ENCODE data around the gene STAP2. TPM values are rescaled to one million over a fixed set of nuclear protein-coding genes. Genes with fewer than 3 reads are reported as not detected.

Gene STAP2
- total and polyA plus RNA-seq, 9 of the 15 experiments (the other 6 are each of a cell fraction or from before 2014, with no cell fraction given): 1.2 to 9.8 (median 4.5) TPM

GRCh38 chr19:4337906-4338440, 654 bp downstream of the STAP2 start (continued):
- TF ChIP-seq TEAD4 (IDR thresholded peaks at IDR 0.05; ENCODE audit: low read length) (peak; percentile 58; the same call in 1 of the 2 replicates), TEAD4 (CRISPR knock-in tag; IDR thresholded peaks at IDR 0.05; ENCODE audit: borderline replicate concordance) (no peak), KLF13 (tag; IDR thresholded peaks at IDR 0.05; ENCODE audit: borderline replicate concordance, low read depth) (no peak), ZC3H11A (IDR thresholded peaks at IDR 0.05; ENCODE audit: low read depth, low read length) (no peak), ZBTB9 (CRISPR knock-in tag; IDR thresholded peaks at IDR 0.05) (no peak), ZBTB43 (CRISPR knock-in tag; IDR thresholded peaks at IDR 0.05) (no peak), PKNOX1 (IDR thresholded peaks at IDR 0.05) (peak; percentile 27; the same call in 1 of the 2 replicates), ZNF3 (CRISPR knock-in tag; IDR thresholded peaks at IDR 0.05) (no peak), CHD4 (IDR thresholded peaks at IDR 0.05; ENCODE audit: insufficient read depth, insufficient replicate concordance, low read depth, low read length, poor library complexity, severe bottlenecking) (no peak), TRIM28 (IDR thresholded peaks at IDR 0.05) (no peak), CBFA2T2 (conservative IDR thresholded peaks at IDR 0.05) (no peak), CGGBP1 (CRISPR knock-in tag; IDR thresholded peaks at IDR 0.05) (no peak), ZNF384 (IDR thresholded peaks at IDR 0.05; ENCODE audit: low read depth, low read length) (no peak), ZNF707 (CRISPR knock-in tag; conservative IDR thresholded peaks at IDR 0.05) (no peak), ZNF354B (CRISPR knock-in tag; IDR thresholded peaks at IDR 0.05) (no peak), YY1 (IDR thresholded peaks at IDR 0.05; ENCODE audit: borderline replicate concordance in 1 of 3, control insufficient read depth in 1 of 3, extremely low read depth in 1 of 3, insufficient read depth in 3 of 3, insufficient read length in 1 of 3, insufficient replicate concordance in 2 of 3, low read depth in 1 of 3, low read length in 2 of 3) (peak in 1 of 3 experiments; percentile 11), POLR2AphosphoS2 (IDR thresholded peaks at IDR 0.05; ENCODE audit: low read length) (no peak), KLF16 (IDR thresholded peaks at IDR 0.05) (no peak), SNRNP70 (optimal IDR thresholded peaks at IDR 0.05; ENCODE audit: low read depth, low read length) (no peak), ZNF282 (CRISPR knock-in tag; IDR thresholded peaks at IDR 0.05) (no peak), TARDBP (IDR thresholded peaks at IDR 0.05) (no peak)
- TF ChIP-seq, protein P1, sequence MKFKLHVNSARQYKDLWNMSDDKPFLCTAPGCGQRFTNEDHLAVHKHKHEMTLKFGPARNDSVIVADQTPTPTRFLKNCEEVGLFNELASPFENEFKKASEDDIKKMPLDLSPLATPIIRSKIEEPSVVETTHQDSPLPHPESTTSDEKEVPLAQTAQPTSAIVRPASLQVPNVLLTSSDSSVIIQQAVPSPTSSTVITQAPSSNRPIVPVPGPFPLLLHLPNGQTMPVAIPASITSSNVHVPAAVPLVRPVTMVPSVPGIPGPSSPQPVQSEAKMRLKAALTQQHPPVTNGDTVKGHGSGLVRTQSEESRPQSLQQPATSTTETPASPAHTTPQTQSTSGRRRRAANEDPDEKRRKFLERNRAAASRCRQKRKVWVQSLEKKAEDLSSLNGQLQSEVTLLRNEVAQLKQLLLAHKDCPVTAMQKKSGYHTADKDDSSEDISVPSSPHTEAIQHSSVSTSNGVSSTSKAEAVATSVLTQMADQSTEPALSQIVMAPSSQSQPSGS (CRISPR knock-in tag; IDR thresholded peaks at IDR 0.05): no peak
- TF ChIP-seq, protein P2, sequence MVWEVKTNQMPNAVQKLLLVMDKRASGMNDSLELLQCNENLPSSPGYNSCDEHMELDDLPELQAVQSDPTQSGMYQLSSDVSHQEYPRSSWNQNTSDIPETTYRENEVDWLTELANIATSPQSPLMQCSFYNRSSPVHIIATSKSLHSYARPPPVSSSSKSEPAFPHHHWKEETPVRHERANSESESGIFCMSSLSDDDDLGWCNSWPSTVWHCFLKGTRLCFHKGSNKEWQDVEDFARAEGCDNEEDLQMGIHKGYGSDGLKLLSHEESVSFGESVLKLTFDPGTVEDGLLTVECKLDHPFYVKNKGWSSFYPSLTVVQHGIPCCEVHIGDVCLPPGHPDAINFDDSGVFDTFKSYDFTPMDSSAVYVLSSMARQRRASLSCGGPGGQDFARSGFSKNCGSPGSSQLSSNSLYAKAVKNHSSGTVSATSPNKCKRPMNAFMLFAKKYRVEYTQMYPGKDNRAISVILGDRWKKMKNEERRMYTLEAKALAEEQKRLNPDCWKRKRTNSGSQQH (CRISPR knock-in tag; IDR thresholded peaks at IDR 0.05): no peak
